B cell (primary cell): ENCODE data around the gene HIPK2. TPM values are rescaled to one million over a fixed set of nuclear protein-coding genes. Genes with fewer than 3 reads are reported as not detected.
A peak's percentile ranks its signal among the peaks of the same experiment; 100 is the strongest.

ENCODE experiments used
- ATAC-seq: fragments of 200-7000 bp; cut with Tn5 transposase; one replicate; pipeline ENCODE4 v1.10.0; 2021; ENCODE audit warnings: low read depth, mild to moderate bottlenecking, moderate number of reproducible peaks, moderate library complexity
- CTCF ChIA-PET: fragments of 350-600 bp; sonication (Branson Sonifier 250); formaldehyde crosslinking; loops from one replicate; lab custom pipeline; 2021; ENCODE audit warnings: antibody characterized with exemption, inconsistent platforms; lab: Charles Lee
- POLR2A ChIA-PET: fragments of 350-600 bp; sonication (Branson Sonifier 250); formaldehyde crosslinking; loops from one replicate; lab custom pipeline; 2021; ENCODE audit warnings: antibody characterized with exemption; lab: Charles Lee
- DNase-seq: peaks from one replicate; pipeline ENCODE4 v3.0.0; 2013
- H2AFZ ChIP-seq: 2 replicates; pipeline ENCODE4 v1.6.1; 2012; ENCODE audit warnings: mild to moderate bottlenecking, low read depth, low read length; ENCODE audit not compliant: insufficient read depth, poor library complexity, severe bottlenecking
- H3K27ac ChIP-seq, 2 donors: 1 replicate in 1 of 2; 2 replicates in 1 of 2; pipeline ENCODE4 v1.5.1; 2012 to 2013; ENCODE audit warnings: low read length in 2 of 2, mild to moderate bottlenecking in 2 of 2, moderate library complexity in 1 of 2
- H3K27me3 ChIP-seq, 4 experiments: fragments of 200-600 bp in 1 of 4; sonication (generic) in 1 of 4; replicated peaks in 1 of 4; 1 replicate in 2 of 4; 2 replicates in 2 of 4; pipeline versions ENCODE4 v1.6.1 to v1.7.0; 2013 to 2016; ENCODE audit warnings: low read length in 3 of 4, mild to moderate bottlenecking in 2 of 4, mixed read lengths in 1 of 4, moderate library complexity in 1 of 4; ENCODE audit not compliant: insufficient read depth in 4 of 4, control insufficient read depth in 3 of 4; ENCODE audit errors: control extremely low read depth in 1 of 4
- H3K36me3 ChIP-seq, 2 experiments: replicated peaks in 1 of 2; 1 replicate in 1 of 2; 2 replicates in 1 of 2; pipeline versions ENCODE4 v1.6.1 to v1.7.1; 2013; ENCODE audit warnings: low read length in 1 of 2; ENCODE audit not compliant: insufficient read depth in 2 of 2, control insufficient read depth in 1 of 2; ENCODE audit errors: control extremely low read depth in 1 of 2, extremely low read depth in 1 of 2
- H3K4me1 ChIP-seq, 2 donors: fragments of 200-600 bp in 1 of 2; sonication (generic) in 1 of 2; 1 replicate in 1 of 2; 2 replicates in 1 of 2; pipeline versions ENCODE4 v1.5.1 to v1.6.1; 2013 to 2017; ENCODE audit warnings: low read length in 2 of 2; ENCODE audit not compliant: control insufficient read depth in 2 of 2, insufficient read depth in 2 of 2
- H3K4me2 ChIP-seq: replicated peaks from 2 replicates; pipeline ENCODE3; 2012; ENCODE audit warnings: mild to moderate bottlenecking, low read depth, low read length; ENCODE audit not compliant: poor library complexity, severe bottlenecking
- H3K4me3 ChIP-seq, 5 experiments: fragments of 200-600 bp in 1 of 5; sonication (generic) in 1 of 5; 1 replicate in 3 of 5; 2 replicates in 2 of 5; pipeline versions ENCODE4 v1.5.1 to v1.7.0; 2011 to 2016; ENCODE audit warnings: low read length in 4 of 5, mild to moderate bottlenecking in 4 of 5, low read depth in 2 of 5, control low read depth in 1 of 5, moderate library complexity in 1 of 5; ENCODE audit not compliant: insufficient read depth in 1 of 5; ENCODE audit errors: control extremely low read depth in 1 of 5, extremely low read depth in 1 of 5
- H3K79me2 ChIP-seq: fragments of 200-600 bp; sonication (generic); one replicate; pipeline ENCODE4 v1.6.0; 2016; ENCODE audit warnings: low read length; ENCODE audit not compliant: control insufficient read depth, insufficient read depth
- H3K9ac ChIP-seq: fragments of 200-600 bp; sonication (generic); 2 replicates; pipeline ENCODE4 v1.6.1; 2017; ENCODE audit warnings: mild to moderate bottlenecking, low read length, moderate library complexity
- H3K9me3 ChIP-seq, 3 donors: one replicate each; pipeline versions ENCODE4 v1.6.1 to v1.7.1; 2013; ENCODE audit warnings: low read length in 2 of 3; ENCODE audit not compliant: control insufficient read depth in 2 of 3, insufficient read depth in 1 of 3; ENCODE audit errors: control extremely low read depth in 1 of 3
- H4K20me1 ChIP-seq: 2 replicates; pipeline ENCODE4 v1.6.0; 2012; ENCODE audit warnings: mild to moderate bottlenecking, low read length; ENCODE audit not compliant: insufficient read depth, control insufficient read depth, poor library complexity, severe bottlenecking
- H3K27ac Mint-ChIP-seq: one replicate; pipeline ENCODE4 v1.8.0; 2021; ENCODE audit warnings: mixed read lengths
- H3K27me3 Mint-ChIP-seq: one replicate; pipeline ENCODE4 v1.8.0; 2021; ENCODE audit warnings: mixed read lengths
- H3K4me1 Mint-ChIP-seq: one replicate; pipeline ENCODE4 v1.8.0; 2021; ENCODE audit warnings: mixed read lengths
- H3K4me3 Mint-ChIP-seq: one replicate; pipeline ENCODE4 v1.8.0; 2021; ENCODE audit warnings: mixed read lengths
- H3K9me3 Mint-ChIP-seq: one replicate; pipeline ENCODE4 v1.8.0; 2022; ENCODE audit warnings: mixed read lengths; ENCODE audit not compliant: insufficient read depth
- CTCF ChIP-seq: fragments of 200-600 bp; IDR thresholded peaks from one replicate; pipeline ENCODE4 v1.8.0; 2022; ENCODE audit warnings: antibody characterized with exemption, mild to moderate bottlenecking
- EZH2 ChIP-seq: IDR thresholded peaks from 2 replicates; pipeline ENCODE4 v1.6.1; 2012; ENCODE audit warnings: borderline replicate concordance, low read depth, mild to moderate bottlenecking, moderate library complexity, low read length; ENCODE audit not compliant: insufficient read depth, poor library complexity, severe bottlenecking
- WGBS: methylation state at CpG from one replicate; pipeline ENCODE4 v1.1.5; 2013; ENCODE audit warnings: missing lambda C conversion rate; ENCODE audit not compliant: insufficient coverage; 5-methylcytosine and 5-hydroxymethylcytosine counted together
- intact Hi-C: fragments of 100-400 bp; cut with micrococcal nuclease; formaldehyde crosslinking; loops from one replicate; pipeline ENCODE4 v1.10.0; 2022
- polyA plus RNA-seq: library from polyadenylated mRNA; depleted of rRNA; stranded (reverse); fragments of >200 nt; gene quantifications from 2 replicates; pipeline ENCODE4 v1.2.3, GENCODE V29; 2012
- total RNA-seq, 2 donors: library from RNA; stranded (reverse); fragments of 120-200 nt in 1 of 2; gene quantifications; 1 replicate in 1 of 2; 2 replicates in 1 of 2; pipeline versions ENCODE4 v1.2.3 to v1.2.4, GENCODE V29; 2013 to 2022

The HIPK2 gene
- total and polyA plus RNA-seq, 2 donors (not counting 1 experiment from before 2014, with no cell fraction given) = 6.8 to 58.2 TPM

- Mint-ChIP-seq H3K9me3 (peaks cover 5% of the 10 kb centered on the region), H3K27me3 (no peaks in the 10 kb centered on the region), H3K4me1 (peaks cover 11% of the 10 kb centered on the region), H3K27ac (no peak overlapping the region), H3K4me3 (no peak overlapping the region)
- POLR2A ChIA-PET = interaction anchor here (0.7 kb wide), 1 partner anchor 152 kb away, joined by 5 read pairs; no protein-coding TSS in a partner anchor
- no peak for ATAC-seq
- H3K4me3 ChIP-seq = no peak overlapping the region
- TF ChIP-seq CTCF (no peak), EZH2 (no peak)
- no peak overlapping the region for H3K9ac ChIP-seq
- CTCF ChIA-PET = interaction anchor here (1.1 kb wide), 1 partner anchor 19 kb away, joined by 3 read pairs; no protein-coding TSS in a partner anchor
- no peaks in the 10 kb centered on the region for H4K20me1 ChIP-seq
- DNase-seq = no peak
- intact Hi-C loops = no loop called here
- H3K27me3 ChIP-seq = no peaks in the 10 kb centered on the region
- no peak overlapping the region for H3K4me2 ChIP-seq
- H3K4me1 ChIP-seq = no peaks in the 10 kb centered on the region
- no peaks in the 10 kb centered on the region for H3K79me2 ChIP-seq
- H2AFZ ChIP-seq = no peak overlapping the region
- no peaks in the 10 kb centered on the region for H3K36me3 ChIP-seq
- H3K27ac ChIP-seq = no peak overlapping the region
- 100% methylated on average over 1 of the region's 4 CpGs for WGBS
- peaks cover 2 to 10% (median 6%) of the 10 kb centered on the region in 3 donors for H3K9me3 ChIP-seq
These were observed 21.1 kb upstream of the HIPK2 start for GRCh38 chr7:139798892-139799291.

GRCh38 chr7:139798221-139798620 is 20.4 kb upstream of the HIPK2 start:
- Mint-ChIP-seq H3K27me3 (no peaks in the 10 kb centered on the region), H3K4me3 (no peak overlapping the region), H3K9me3 (peaks cover 9% of the 10 kb centered on the region), H3K27ac (no peak overlapping the region), H3K4me1 (peaks cover 11% of the 10 kb centered on the region)
- Histone ChIP-seq H3K27me3 (no peaks in the 10 kb centered on the region), H3K4me2 (peak overlapping the region; percentile 0), H4K20me1 (no peaks in the 10 kb centered on the region), H3K36me3 (no peaks in the 10 kb centered on the region), H2AFZ (peak overlapping the region; percentile 32), H3K4me3 (no peak overlapping the region), H3K79me2 (no peaks in the 10 kb centered on the region), H3K27ac (no peak overlapping the region), H3K9me3 (peaks cover 0 to 3% (median 2%) of the 10 kb centered on the region in 3 donors), H3K4me1 (no peaks in the 10 kb centered on the region), H3K9ac (no peak overlapping the region)
- TF ChIP-seq CTCF = no peak
- no peak for TF ChIP-seq EZH2
- ATAC-seq (no peak), DNase-seq (peak; percentile 25)
- CTCF ChIA-PET = no interaction called here
- 65% methylated on average over 6 of the region's 10 CpGs for WGBS
- intact Hi-C loops = no loop called here
- POLR2A ChIA-PET = no interaction called here
